Measurements from ENCODE around the gene MSRB1. TPM values are rescaled to one million over a fixed set of nuclear protein-coding genes. Genes with fewer than 3 reads are reported as not detected.
"Not testable (repeated sequence)": the region's sequence is repeated elsewhere in the genome, so short reads cannot be mapped to it uniquely, and the experiment has no call there.

Gene MSRB1
- total RNA-seq, 1 experiment from 2014 or later = 25.7 TPM

DNA sequence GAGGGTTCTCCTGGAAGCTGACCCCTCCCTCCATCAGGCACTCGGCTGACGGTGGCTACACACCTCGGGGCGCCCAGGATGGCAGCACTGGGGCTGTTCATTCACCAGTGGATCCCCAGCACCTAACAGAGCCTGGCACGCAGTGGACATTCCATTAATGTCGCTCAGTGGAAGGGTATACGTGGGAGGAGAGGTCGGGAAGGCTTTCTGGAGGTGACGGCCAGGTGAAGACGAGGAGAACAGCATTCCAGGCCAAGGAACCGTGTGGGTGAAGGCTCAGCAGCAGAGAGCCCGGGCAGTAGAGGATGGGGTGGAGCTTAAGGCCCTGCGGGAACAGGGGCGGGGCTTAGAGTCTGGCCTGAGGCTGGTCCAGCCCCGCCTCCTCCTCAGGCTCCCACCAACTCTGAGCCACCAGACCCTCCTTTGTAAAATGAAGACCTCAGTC lies 22.2 kb downstream of the MSRB1 start:
- ChIA-PET CTCF (no interaction called here), POLR2A (ENCODE audit: unreplicated experiment) (no interaction called here)
- intact Hi-C loops (cut with micrococcal nuclease) = no loop called here
- Histone ChIP-seq H3K4me1 (ENCODE audit: insufficient read depth, low read length) (peaks cover 6% of the 10 kb centered on the region; the same call in 1 of the 2 replicates), H3K4me2 (ENCODE audit: low read length) (no peak overlapping the region), H3K36me3 (ENCODE audit: low read depth, low read length) (no peaks in the 10 kb centered on the region), H3K4me3 (ENCODE audit: low read length) (no peak overlapping the region), H3K27me3 (ENCODE audit: low read length) (peaks cover 36% of the 10 kb centered on the region), H3K27ac (ENCODE audit: low read length) (no peak overlapping the region), H3K9me2 (replicated peaks; ENCODE audit: low read length) (no peaks in the 10 kb centered on the region), H3K79me2 (ENCODE audit: low read length) (no peaks in the 10 kb centered on the region), H3K9me3 (ENCODE audit: low read length) (no peaks in the 10 kb centered on the region), H3F3A (ENCODE audit: low read length, unreplicated experiment) (no peaks in the 10 kb centered on the region), H3K9ac (ENCODE audit: low read length) (no peak overlapping the region), H4K20me1 (ENCODE audit: low read length) (no peaks in the 10 kb centered on the region), H2AFZ (ENCODE audit: low read length) (no peak overlapping the region)
- DNase-seq = peak; percentile 7
- TF ChIP-seq, protein P1, sequence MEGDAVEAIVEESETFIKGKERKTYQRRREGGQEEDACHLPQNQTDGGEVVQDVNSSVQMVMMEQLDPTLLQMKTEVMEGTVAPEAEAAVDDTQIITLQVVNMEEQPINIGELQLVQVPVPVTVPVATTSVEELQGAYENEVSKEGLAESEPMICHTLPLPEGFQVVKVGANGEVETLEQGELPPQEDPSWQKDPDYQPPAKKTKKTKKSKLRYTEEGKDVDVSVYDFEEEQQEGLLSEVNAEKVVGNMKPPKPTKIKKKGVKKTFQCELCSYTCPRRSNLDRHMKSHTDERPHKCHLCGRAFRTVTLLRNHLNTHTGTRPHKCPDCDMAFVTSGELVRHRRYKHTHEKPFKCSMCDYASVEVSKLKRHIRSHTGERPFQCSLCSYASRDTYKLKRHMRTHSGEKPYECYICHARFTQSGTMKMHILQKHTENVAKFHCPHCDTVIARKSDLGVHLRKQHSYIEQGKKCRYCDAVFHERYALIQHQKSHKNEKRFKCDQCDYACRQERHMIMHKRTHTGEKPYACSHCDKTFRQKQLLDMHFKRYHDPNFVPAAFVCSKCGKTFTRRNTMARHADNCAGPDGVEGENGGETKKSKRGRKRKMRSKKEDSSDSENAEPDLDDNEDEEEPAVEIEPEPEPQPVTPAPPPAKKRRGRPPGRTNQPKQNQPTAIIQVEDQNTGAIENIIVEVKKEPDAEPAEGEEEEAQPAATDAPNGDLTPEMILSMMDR (conservative IDR thresholded peaks at IDR 0.05; ENCODE audit: low read depth, low read length) = no peak
- TF ChIP-seq EZH2phosphoT487 (IDR thresholded peaks at IDR 0.05; ENCODE audit: borderline replicate concordance, low read length) (no peak), EZH2 (IDR thresholded peaks at IDR 0.05; ENCODE audit: low read length, unreplicated experiment) (no peak)
- ATAC-seq = no peak
- BruUV-seq (replicated peaks) = no TSS peak

DNA sequence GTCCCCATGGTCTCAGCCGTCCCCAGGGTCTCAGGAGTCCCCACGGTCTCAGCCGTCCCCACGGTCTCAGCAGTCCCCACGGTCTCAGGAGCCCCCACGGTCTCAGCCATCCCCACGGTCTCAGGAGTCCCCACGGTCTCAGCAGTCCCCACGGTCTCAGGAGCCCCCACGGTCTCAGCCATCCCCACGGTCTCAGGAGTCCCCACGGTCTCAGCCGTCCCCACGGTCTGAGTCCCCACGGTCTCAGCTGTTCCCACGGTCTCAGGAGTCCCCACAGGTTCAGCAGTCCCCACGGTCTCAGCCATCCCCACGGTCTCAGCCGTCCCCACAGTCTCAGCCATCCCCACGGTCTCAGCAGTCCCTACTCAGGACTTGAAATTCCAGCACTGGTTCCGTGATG lies 22.9 kb downstream of the MSRB1 start:
- CTCF ChIA-PET; H3K27ac ChIP-seq (ENCODE audit: low read length); H3K4me3 ChIP-seq (ENCODE audit: low read length); H3K9me3 ChIP-seq (ENCODE audit: low read length); BruUV-seq (replicated peaks); H3F3A ChIP-seq (ENCODE audit: low read length, unreplicated experiment); H4K20me1 ChIP-seq (ENCODE audit: low read length); H3K4me1 ChIP-seq (ENCODE audit: insufficient read depth, low read length); H3K4me2 ChIP-seq (ENCODE audit: low read length); POLR2A ChIA-PET (ENCODE audit: unreplicated experiment); ATAC-seq; H3K9ac ChIP-seq (ENCODE audit: low read length); DNase-seq; intact Hi-C loops (cut with micrococcal nuclease); H3K79me2 ChIP-seq (ENCODE audit: low read length); H3K36me3 ChIP-seq (ENCODE audit: low read depth, low read length); H3K9me2 ChIP-seq (replicated peaks; ENCODE audit: low read length); H2AFZ ChIP-seq (ENCODE audit: low read length): not testable (repeated sequence)
- peaks cover 36% of the 10 kb centered on the region for H3K27me3 ChIP-seq (ENCODE audit: low read length)

DNA sequence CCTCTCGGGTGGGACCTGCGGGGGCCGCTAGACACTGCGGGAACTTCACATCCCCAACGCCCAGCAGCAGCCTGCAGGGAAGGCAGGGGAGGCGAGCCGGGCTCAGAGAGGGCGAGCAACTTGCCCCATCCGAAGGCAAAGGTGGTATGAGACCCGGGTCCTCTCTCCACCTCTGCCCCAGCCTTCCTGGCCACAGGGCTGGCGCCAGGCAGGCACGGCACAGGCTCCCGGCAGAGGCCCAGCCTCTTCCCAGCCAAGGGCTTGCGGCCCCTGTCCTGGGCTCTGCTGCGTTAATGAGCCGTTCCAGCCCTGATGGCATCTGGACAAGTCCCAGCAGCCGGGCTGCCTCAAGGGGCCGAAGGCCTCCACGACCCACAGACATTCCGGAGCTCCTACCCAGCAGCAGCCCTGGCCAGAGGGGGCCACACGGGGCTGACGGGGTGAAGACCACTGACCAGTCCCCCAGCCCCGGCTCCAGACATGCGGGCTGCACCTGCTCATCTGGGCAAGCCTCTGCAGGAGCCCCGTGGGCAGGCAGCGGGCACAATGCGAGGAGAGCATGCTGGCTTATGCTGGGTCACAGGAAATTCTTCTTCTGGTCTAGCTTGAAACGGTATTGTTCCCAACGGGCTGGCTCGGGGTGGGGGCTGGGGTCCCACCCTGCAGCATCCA lies 23.5 kb downstream of the MSRB1 start:
- no peak overlapping the region for H2AFZ ChIP-seq (ENCODE audit: low read length)
- peaks cover 36% of the 10 kb centered on the region for H3K27me3 ChIP-seq (ENCODE audit: low read length)
- H3K9ac ChIP-seq (ENCODE audit: low read length) = no peak overlapping the region
- H3K27ac ChIP-seq (ENCODE audit: low read length) = no peak overlapping the region
- TF ChIP-seq EZH2 (IDR thresholded peaks at IDR 0.05; ENCODE audit: low read length, unreplicated experiment) (no peak), EZH2phosphoT487 (IDR thresholded peaks at IDR 0.05; ENCODE audit: borderline replicate concordance, low read length) (no peak)
- TF ChIP-seq, protein P1 (conservative IDR thresholded peaks at IDR 0.05; ENCODE audit: low read depth, low read length) = no peak
- no peaks in the 10 kb centered on the region for H3K36me3 ChIP-seq (ENCODE audit: low read depth, low read length)
- ATAC-seq (peak; percentile 14; the same call in 1 of the 2 replicates), DNase-seq (no peak)
- H3K9me2 ChIP-seq (replicated peaks; ENCODE audit: low read length) = no peaks in the 10 kb centered on the region
- ChIA-PET CTCF (interaction anchor here (0.7 kb wide), 1 partner anchor 199 kb away, joined by 3 read pairs; no protein-coding TSS in a partner anchor), POLR2A (ENCODE audit: unreplicated experiment) (no interaction called here)
- H3K4me2 ChIP-seq (ENCODE audit: low read length) = no peak overlapping the region
- no peaks in the 10 kb centered on the region for H4K20me1 ChIP-seq (ENCODE audit: low read length)
- H3F3A ChIP-seq (ENCODE audit: low read length, unreplicated experiment) = no peaks in the 10 kb centered on the region
- no peak overlapping the region for H3K4me3 ChIP-seq (ENCODE audit: low read length)
- no TSS peak for BruUV-seq (replicated peaks)
- H3K9me3 ChIP-seq (ENCODE audit: low read length) = no peaks in the 10 kb centered on the region
- peaks cover 6% of the 10 kb centered on the region; the same call in 1 of the 2 replicates for H3K4me1 ChIP-seq (ENCODE audit: insufficient read depth, low read length)
- no peaks in the 10 kb centered on the region for H3K79me2 ChIP-seq (ENCODE audit: low read length)
- intact Hi-C loops (cut with micrococcal nuclease) = no loop called here

Measured in PC-3 (cell line).